Neutrophil (primary cell): Measurements from ENCODE around the gene WNT5A.

Experiments used
- H3K27ac ChIP-seq: fragments of 200-600 bp; sonication (generic); 2 replicates; pipeline ENCODE4 v1.5.1; 2016; ENCODE audit warnings: mild to moderate bottlenecking, moderate library complexity
- H3K27me3 ChIP-seq: fragments of 200-600 bp; sonication (generic); 2 replicates; pipeline ENCODE4 v1.6.0; 2016; ENCODE audit warnings: mild to moderate bottlenecking
- H3K36me3 ChIP-seq: fragments of 200-600 bp; sonication (generic); 2 replicates; pipeline ENCODE4 v1.5.1; 2017
- H3K4me1 ChIP-seq, 2 experiments: fragments of 200-600 bp in 1 of 2; sonication (generic) in 1 of 2; 1 replicate in 1 of 2; 2 replicates in 1 of 2; pipeline versions ENCODE4 v1.5.1 to v1.6.1; 2013 to 2016; ENCODE audit warnings: low read depth in 1 of 2, low read length in 1 of 2, mild to moderate bottlenecking in 1 of 2, moderate library complexity in 1 of 2; ENCODE audit not compliant: control insufficient read depth in 1 of 2, insufficient read depth in 1 of 2
- H3K4me3 ChIP-seq, 2 experiments: fragments of 200-600 bp in 1 of 2; sonication (generic) in 1 of 2; 1 replicate in 1 of 2; 2 replicates in 1 of 2; pipeline ENCODE4 v1.5.1; 2013 to 2016; ENCODE audit warnings: low read depth in 1 of 2, low read length in 1 of 2, mild to moderate bottlenecking in 1 of 2, moderate library complexity in 1 of 2
- H3K9me3 ChIP-seq: fragments of 200-600 bp; sonication (generic); 2 replicates; pipeline ENCODE4 v1.5.1; 2016
- TF ChIP-seq, protein P1 (sequence below): fragments of 200-600 bp; sonication (generic); IDR thresholded peaks from 2 replicates; pipeline ENCODE4 v1.5.1; 2016; ENCODE audit warnings: antibody characterized with exemption

The WNT5A gene

DNA sequence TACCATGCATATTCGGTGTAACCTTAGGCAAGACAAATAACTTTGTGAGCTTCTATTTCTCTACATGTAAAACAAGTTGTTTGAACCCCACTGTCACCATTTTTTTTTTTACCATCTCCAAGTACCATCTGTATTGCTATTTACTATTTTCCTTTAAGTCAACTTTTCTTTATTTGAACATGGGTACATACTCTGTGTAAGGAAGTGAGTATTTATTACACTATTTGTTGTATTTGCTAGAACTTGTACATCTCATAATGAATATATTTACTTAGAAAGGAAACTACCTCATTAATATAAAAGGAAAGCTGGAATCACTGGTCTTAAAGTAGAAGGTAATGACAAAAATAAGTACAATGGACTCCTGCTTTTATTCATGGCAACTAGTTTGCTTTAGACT lies 69.9 kb downstream of the WNT5A start:
- no peaks in the 10 kb centered on the region for H3K4me1 ChIP-seq
- H3K27me3 ChIP-seq = no peaks in the 10 kb centered on the region
- H3K9me3 ChIP-seq = no peaks in the 10 kb centered on the region
- no peak overlapping the region for H3K4me3 ChIP-seq
- H3K27ac ChIP-seq = no peak overlapping the region
- H3K36me3 ChIP-seq = no peaks in the 10 kb centered on the region
- TF ChIP-seq, protein P1, sequence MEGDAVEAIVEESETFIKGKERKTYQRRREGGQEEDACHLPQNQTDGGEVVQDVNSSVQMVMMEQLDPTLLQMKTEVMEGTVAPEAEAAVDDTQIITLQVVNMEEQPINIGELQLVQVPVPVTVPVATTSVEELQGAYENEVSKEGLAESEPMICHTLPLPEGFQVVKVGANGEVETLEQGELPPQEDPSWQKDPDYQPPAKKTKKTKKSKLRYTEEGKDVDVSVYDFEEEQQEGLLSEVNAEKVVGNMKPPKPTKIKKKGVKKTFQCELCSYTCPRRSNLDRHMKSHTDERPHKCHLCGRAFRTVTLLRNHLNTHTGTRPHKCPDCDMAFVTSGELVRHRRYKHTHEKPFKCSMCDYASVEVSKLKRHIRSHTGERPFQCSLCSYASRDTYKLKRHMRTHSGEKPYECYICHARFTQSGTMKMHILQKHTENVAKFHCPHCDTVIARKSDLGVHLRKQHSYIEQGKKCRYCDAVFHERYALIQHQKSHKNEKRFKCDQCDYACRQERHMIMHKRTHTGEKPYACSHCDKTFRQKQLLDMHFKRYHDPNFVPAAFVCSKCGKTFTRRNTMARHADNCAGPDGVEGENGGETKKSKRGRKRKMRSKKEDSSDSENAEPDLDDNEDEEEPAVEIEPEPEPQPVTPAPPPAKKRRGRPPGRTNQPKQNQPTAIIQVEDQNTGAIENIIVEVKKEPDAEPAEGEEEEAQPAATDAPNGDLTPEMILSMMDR = no peak

DNA sequence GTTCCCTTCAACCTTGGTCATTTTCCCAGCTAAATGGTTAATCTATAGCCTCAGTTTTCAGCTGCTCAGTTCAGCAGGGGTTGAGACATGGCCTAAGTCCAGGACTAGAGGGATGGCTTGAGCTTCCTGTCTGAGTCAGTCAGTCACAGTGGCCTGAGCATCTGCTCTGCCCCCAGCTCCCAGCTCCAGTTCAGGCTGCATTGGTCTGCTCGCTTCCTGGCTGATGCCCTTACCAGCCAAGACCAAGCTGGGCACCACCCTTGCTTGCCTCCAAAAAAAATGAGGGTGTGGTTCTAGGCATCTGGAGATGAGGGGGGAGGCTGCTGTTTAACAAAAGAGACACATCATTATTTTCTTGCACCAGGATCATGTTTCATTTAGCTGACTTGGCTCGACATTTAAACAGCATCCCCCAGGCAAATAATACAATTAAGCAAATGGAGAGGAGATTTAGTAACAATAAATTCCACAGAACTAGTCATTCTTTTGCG lies 70.7 kb downstream of the WNT5A start:
- TF ChIP-seq, protein P1 = no peak
- Histone ChIP-seq H3K4me3 (no peak overlapping the region), H3K27ac (no peak overlapping the region), H3K27me3 (no peaks in the 10 kb centered on the region), H3K4me1 (no peaks in the 10 kb centered on the region), H3K36me3 (no peaks in the 10 kb centered on the region), H3K9me3 (no peaks in the 10 kb centered on the region)
